Smooth muscle cell (in vitro differentiated cells): ENCODE measurements around the gene LYRM1. TPM values are rescaled to one million over a fixed set of nuclear protein-coding genes. Genes with fewer than 3 reads are reported as not detected.
A peak's percentile ranks its signal among the peaks of the same experiment; 100 is the strongest.

Experiments used
- DNase-seq: peaks from one replicate; lab custom pipeline; 2025; ENCODE audit not compliant: unreplicated experiment; lab: John Stamatoyannopoulos, UW
- H2AFZ ChIP-seq: fragments of 200-600 bp; sonication (generic); 2 replicates; pipeline ENCODE4 v1.6.0; 2016; ENCODE audit warnings: antibody characterized with exemption, low read depth, mild to moderate bottlenecking
- H3F3A ChIP-seq: fragments of 200-600 bp; sonication (generic); 2 replicates; pipeline ENCODE4 v1.6.0; 2017; ENCODE audit warnings: antibody characterized with exemption, low read depth
- H3K27ac ChIP-seq: fragments of 200-600 bp; sonication (generic); 2 replicates; pipeline ENCODE4 v1.5.1; 2016; ENCODE audit warnings: low read depth, mild to moderate bottlenecking
- H3K27me3 ChIP-seq: fragments of 200-600 bp; sonication (generic); 2 replicates; pipeline ENCODE4 v1.6.1; 2016; ENCODE audit warnings: low read depth, mild to moderate bottlenecking
- H3K36me3 ChIP-seq: fragments of 200-600 bp; sonication (generic); 2 replicates; pipeline ENCODE4 v1.5.1; 2016; ENCODE audit warnings: low read depth
- H3K4me1 ChIP-seq: fragments of 200-600 bp; sonication (generic); 2 replicates; pipeline ENCODE4 v1.5.1; 2016; ENCODE audit warnings: low read depth
- H3K4me2 ChIP-seq: fragments of 200-600 bp; sonication (generic); 2 replicates; pipeline ENCODE4 v1.6.0; 2016; ENCODE audit warnings: mild to moderate bottlenecking
- H3K4me3 ChIP-seq: fragments of 200-600 bp; sonication (generic); 2 replicates; pipeline ENCODE4 v1.5.1; 2016; ENCODE audit warnings: mild to moderate bottlenecking
- H3K79me2 ChIP-seq: fragments of 200-600 bp; sonication (generic); 2 replicates; pipeline ENCODE4 v1.6.0; 2016; ENCODE audit warnings: low read depth, mild to moderate bottlenecking
- H3K9ac ChIP-seq: fragments of 200-600 bp; sonication (generic); 2 replicates; pipeline ENCODE4 v1.6.0; 2016; ENCODE audit warnings: low read depth
- H3K9me3 ChIP-seq: fragments of 200-600 bp; sonication (generic); replicated peaks from 2 replicates; pipeline ENCODE4 v1.5.1; 2016; ENCODE audit warnings: low read depth
- H4K20me1 ChIP-seq: fragments of 200-600 bp; sonication (generic); 2 replicates; pipeline ENCODE4 v1.6.0; 2016; ENCODE audit warnings: low read depth
- WGBS: methylation state at CpG from one replicate; pipeline ENCODE4 v1.1.7; 2016; ENCODE audit warnings: low lambda C conversion rate; 5-methylcytosine and 5-hydroxymethylcytosine counted together
- polyA plus RNA-seq: library from polyadenylated mRNA; unstranded; fragments of >200 nt; fragmentation: Nextera tagmentation; extraction: Ambion mirVana; gene quantifications from 2 replicates; pipeline ENCODE4 v1.2.1, GENCODE V29; 2016
- total RNA-seq: library from RNA; depleted of rRNA; stranded (reverse); fragments of >200 nt; gene quantifications from 2 replicates; pipeline ENCODE4 v1.2.3, GENCODE V29; 2014
- TF ChIP-seq, protein P1 (sequence below): fragments of 200-600 bp; sonication (generic); IDR thresholded peaks from 2 replicates; pipeline ENCODE4 v1.5.1; 2017; ENCODE audit warnings: borderline replicate concordance, mild to moderate bottlenecking, antibody characterized with exemption; ENCODE audit not compliant: insufficient read depth, poor library complexity, severe bottlenecking

LYRM1 gene
- total and polyA plus RNA-seq, 2 experiments from 2014 or later, result 10.2 to 15.3 TPM

DNA sequence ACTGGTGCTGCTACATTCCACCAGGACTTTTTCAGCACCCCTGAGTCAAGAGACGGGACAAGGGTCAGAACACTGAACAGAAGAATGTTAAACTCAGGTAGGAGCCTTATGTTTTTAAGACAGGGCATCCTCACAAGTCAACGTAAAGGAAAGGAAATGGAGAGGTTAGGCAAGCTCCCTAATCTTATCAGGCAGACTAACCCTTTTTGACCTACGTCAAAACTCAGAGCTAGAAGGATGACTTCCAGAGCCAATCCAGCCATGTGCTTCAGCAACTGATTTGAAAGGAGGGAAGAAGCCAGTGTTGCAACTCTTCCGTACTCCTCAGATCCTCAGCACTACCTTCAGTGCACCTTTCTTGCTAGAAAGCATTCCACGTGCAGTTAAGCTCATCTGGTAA lies 47.4 kb upstream of the LYRM1 start:
- 47% methylated on average over 5 of the region's 5 CpGs for WGBS

DNA sequence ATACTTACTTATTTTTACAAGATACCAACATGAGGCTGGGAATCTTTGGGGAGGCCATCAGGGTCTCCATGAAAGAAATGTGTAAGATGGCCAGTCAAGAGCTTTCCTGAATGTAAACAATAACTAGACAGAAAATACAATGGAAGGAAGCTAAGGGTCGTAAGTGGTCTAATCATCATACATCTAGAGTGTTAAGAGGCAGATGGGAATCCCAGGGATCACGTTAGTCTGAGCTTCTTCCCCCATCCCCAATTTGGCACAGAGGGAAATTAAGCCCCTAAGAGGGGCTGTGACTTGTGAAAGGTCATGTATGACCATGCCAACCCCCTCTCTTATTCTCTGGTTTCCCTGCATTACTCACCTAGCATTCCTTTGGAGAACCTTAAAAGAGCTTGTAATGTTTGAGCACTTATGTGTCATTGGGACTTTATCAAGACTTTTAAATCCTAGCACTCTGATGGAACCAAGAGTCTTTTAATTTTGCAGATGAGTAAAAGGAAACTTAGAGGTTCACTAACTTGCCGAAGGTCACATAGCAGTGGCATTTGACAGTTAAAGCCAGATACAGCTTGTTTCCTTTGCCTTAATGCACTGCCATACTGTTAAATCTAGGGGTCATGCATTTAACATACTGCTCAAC lies 46.5 kb upstream of the LYRM1 start:
- Histone ChIP-seq H3K4me2 (peak overlapping the region; percentile 38), H2AFZ (no peak overlapping the region), H3K4me1 (peaks cover 10% of the 10 kb centered on the region)

More for the DNA sequence above, 47.4 kb upstream of the LYRM1 start:
- no peak overlapping the region for H3K9ac ChIP-seq
- peak overlapping the region; percentile 67 for H3K27ac ChIP-seq
- peak overlapping the region; percentile 38 for H3K4me2 ChIP-seq
- peaks cover 5% of the 10 kb centered on the region for H4K20me1 ChIP-seq
- H3K36me3 ChIP-seq, result peaks cover 9% of the 10 kb centered on the region
- TF ChIP-seq, protein P1, sequence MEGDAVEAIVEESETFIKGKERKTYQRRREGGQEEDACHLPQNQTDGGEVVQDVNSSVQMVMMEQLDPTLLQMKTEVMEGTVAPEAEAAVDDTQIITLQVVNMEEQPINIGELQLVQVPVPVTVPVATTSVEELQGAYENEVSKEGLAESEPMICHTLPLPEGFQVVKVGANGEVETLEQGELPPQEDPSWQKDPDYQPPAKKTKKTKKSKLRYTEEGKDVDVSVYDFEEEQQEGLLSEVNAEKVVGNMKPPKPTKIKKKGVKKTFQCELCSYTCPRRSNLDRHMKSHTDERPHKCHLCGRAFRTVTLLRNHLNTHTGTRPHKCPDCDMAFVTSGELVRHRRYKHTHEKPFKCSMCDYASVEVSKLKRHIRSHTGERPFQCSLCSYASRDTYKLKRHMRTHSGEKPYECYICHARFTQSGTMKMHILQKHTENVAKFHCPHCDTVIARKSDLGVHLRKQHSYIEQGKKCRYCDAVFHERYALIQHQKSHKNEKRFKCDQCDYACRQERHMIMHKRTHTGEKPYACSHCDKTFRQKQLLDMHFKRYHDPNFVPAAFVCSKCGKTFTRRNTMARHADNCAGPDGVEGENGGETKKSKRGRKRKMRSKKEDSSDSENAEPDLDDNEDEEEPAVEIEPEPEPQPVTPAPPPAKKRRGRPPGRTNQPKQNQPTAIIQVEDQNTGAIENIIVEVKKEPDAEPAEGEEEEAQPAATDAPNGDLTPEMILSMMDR, result no peak
- H3K4me1 ChIP-seq, result peaks cover 10% of the 10 kb centered on the region
- no peaks in the 10 kb centered on the region for H3K9me3 ChIP-seq
- H2AFZ ChIP-seq, result no peak overlapping the region
- H3K4me3 ChIP-seq, result no peak overlapping the region
- no peaks in the 10 kb centered on the region for H3K79me2 ChIP-seq
- peaks cover 19% of the 10 kb centered on the region for H3F3A ChIP-seq
- no peaks in the 10 kb centered on the region for H3K27me3 ChIP-seq
- no peak for DNase-seq

DNA sequence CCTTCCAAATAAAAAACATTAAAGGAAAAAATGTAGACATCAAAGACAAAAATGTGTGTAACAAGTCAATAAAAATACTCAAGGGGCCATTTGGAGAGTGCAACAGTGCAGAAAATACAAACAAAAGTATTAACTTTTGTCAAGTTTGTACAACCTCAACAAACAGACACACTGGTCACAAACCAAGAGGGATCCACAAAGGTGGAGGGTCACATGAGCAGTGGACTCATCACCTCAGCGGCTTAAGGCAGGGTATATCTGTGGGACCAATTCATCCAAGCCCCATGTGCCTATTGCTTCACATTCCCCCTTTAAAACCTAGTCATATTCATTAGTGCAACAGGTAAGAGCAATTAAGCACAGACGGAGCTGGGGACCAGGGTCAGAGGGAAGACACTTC lies 45.6 kb upstream of the LYRM1 start:
- H3K27ac ChIP-seq, result no peak overlapping the region
- peaks cover 14% of the 10 kb centered on the region for H3K36me3 ChIP-seq
- no peaks in the 10 kb centered on the region for H3K27me3 ChIP-seq
- peaks cover 10% of the 10 kb centered on the region for H3K4me1 ChIP-seq
- H3K9ac ChIP-seq, result no peak overlapping the region
- no peak overlapping the region for H3K4me2 ChIP-seq
- H3K9me3 ChIP-seq, result no peaks in the 10 kb centered on the region
- DNase-seq, result no peak
- peaks cover 19% of the 10 kb centered on the region for H3F3A ChIP-seq
- peaks cover 5% of the 10 kb centered on the region for H4K20me1 ChIP-seq
- H3K79me2 ChIP-seq, result no peaks in the 10 kb centered on the region
- H2AFZ ChIP-seq, result no peak overlapping the region
- no peak overlapping the region for H3K4me3 ChIP-seq
- TF ChIP-seq, protein P1, result no peak
- WGBS, result 93% methylated on average over 2 of the region's 2 CpGs

More for the DNA sequence above, 46.5 kb upstream of the LYRM1 start:
- H3K79me2 ChIP-seq, result no peaks in the 10 kb centered on the region
- H3K27ac ChIP-seq, result peak overlapping the region; percentile 67
- H3K9ac ChIP-seq, result no peak overlapping the region
- DNase-seq, result no peak
- H3K27me3 ChIP-seq, result no peaks in the 10 kb centered on the region
- 78% methylated on average over 3 of the region's 3 CpGs for WGBS
- peaks cover 9% of the 10 kb centered on the region for H3K36me3 ChIP-seq
- no peaks in the 10 kb centered on the region for H3K9me3 ChIP-seq
- H4K20me1 ChIP-seq, result peaks cover 5% of the 10 kb centered on the region
- H3F3A ChIP-seq, result peaks cover 19% of the 10 kb centered on the region
- no peak overlapping the region for H3K4me3 ChIP-seq
- TF ChIP-seq, protein P1, result no peak

DNA sequence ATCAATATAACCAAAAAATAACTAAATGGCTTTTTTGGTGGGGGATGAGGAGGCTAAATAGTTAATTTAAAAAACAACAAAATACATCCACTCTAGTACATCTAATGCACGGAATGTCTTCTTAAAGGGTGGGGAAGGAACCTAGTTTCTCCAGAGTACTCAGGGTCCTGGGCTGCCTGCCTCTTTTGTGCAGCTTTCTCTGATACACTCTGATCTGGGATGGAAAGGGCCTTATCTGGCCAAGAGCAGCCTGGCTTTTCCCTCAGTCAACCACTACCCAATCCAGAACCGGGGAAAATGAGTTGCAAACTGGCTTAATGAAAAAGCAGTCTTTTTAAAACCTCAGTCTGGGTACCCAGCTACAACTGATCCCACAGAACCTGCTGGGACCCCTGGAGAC lies 43.3 kb upstream of the LYRM1 start:
- H3F3A ChIP-seq, result peaks cover 4% of the 10 kb centered on the region
- no peak overlapping the region for H3K9ac ChIP-seq
- 90% methylated on average over 2 of the region's 2 CpGs for WGBS
- no peak overlapping the region for H3K4me2 ChIP-seq
- H3K36me3 ChIP-seq, result peaks cover 14% of the 10 kb centered on the region
- no peak overlapping the region for H2AFZ ChIP-seq
- TF ChIP-seq, protein P1, result no peak
- no peaks in the 10 kb centered on the region for H3K9me3 ChIP-seq
- peaks cover 8% of the 10 kb centered on the region for H4K20me1 ChIP-seq
- H3K4me1 ChIP-seq, result no peaks in the 10 kb centered on the region
- DNase-seq, result no peak
- no peak overlapping the region for H3K4me3 ChIP-seq
- H3K79me2 ChIP-seq, result peaks cover 6% of the 10 kb centered on the region
- no peak overlapping the region for H3K27ac ChIP-seq
- H3K27me3 ChIP-seq, result no peaks in the 10 kb centered on the region
